Brain microvascular endothelial cell (primary cell): ENCODE measurements around the gene SSU72.
"Not testable (repeated sequence)": the region's sequence is repeated elsewhere in the genome, so short reads cannot be mapped to it uniquely, and the experiment has no call there.

ENCODE experiments used
- DNase-seq: peaks from one replicate; pipeline ENCODE4 v3.0.0-alpha.2; 2020
- H3K27ac ChIP-seq: fragments of 250-450 bp; sonication (Bioruptor Pico); 2 replicates; pipeline ENCODE4 v1.5.1; 2020; ENCODE audit warnings: mild to moderate bottlenecking, moderate library complexity
- H3K27me3 ChIP-seq: fragments of 250-450 bp; sonication (Bioruptor Pico); replicated peaks from 2 replicates; pipeline ENCODE4 v1.5.1; 2020; ENCODE audit warnings: mild to moderate bottlenecking
- H3K36me3 ChIP-seq: fragments of 250-450 bp; sonication (Bioruptor Pico); replicated peaks from 2 replicates; pipeline ENCODE4 v1.5.1; 2020; ENCODE audit warnings: mild to moderate bottlenecking
- H3K4me3 ChIP-seq: 2 replicates; pipeline ENCODE4 v1.5.1; 2011; ENCODE audit warnings: low read depth, mild to moderate bottlenecking, control low read depth, low read length, moderate library complexity
- in situ Hi-C: cut with HindIII; loops from 2 replicates; pipeline ENCODE4 v1.10.0; 2017; ENCODE audit warnings: low sequenced_read_pairs, low pct_ligation_motif_present
- TF ChIP-seq, protein P1 (sequence below): IDR thresholded peaks from 2 replicates; pipeline ENCODE4 v1.5.1; 2011; ENCODE audit warnings: low read depth, mild to moderate bottlenecking, moderate library complexity, low read length, control low read depth, inconsistent platforms; ENCODE audit errors: missing control alignments

Gene SSU72

DNA sequence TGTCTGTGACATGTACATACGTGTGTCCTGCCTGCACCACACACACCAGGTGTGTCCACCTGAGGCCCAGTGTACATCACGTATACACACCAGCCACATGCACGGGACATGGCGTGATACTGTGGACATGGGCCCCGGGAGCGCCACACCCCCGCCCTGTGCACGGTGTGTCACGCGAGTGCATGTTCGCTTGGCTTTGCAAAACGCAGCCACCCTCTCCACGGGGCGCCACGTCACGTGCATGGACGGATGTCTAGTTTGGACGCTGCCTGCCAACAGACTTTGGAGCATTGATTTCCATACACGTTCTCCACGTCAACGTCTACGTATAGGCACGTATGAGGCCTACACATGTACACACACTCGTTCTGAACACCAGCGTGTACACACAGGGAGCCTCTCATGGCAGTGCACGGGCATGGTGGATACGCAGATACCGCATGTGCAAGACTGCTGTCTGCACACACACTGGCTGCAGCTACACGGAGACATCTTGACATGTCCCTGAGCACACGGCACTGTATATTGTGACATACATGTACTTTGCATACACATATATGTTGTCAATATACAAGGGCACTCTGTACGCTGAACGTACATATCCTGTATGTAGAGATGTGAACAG, 36.9 kb downstream of the SSU72 start:
- Histone ChIP-seq H3K4me3 (no peak overlapping the region), H3K36me3 (peaks cover 20% of the 10 kb centered on the region), H3K27me3 (no peaks in the 10 kb centered on the region), H3K27ac (no peak overlapping the region)
- no peak for DNase-seq
- in situ Hi-C loops, result no loop called here
- TF ChIP-seq, protein P1, sequence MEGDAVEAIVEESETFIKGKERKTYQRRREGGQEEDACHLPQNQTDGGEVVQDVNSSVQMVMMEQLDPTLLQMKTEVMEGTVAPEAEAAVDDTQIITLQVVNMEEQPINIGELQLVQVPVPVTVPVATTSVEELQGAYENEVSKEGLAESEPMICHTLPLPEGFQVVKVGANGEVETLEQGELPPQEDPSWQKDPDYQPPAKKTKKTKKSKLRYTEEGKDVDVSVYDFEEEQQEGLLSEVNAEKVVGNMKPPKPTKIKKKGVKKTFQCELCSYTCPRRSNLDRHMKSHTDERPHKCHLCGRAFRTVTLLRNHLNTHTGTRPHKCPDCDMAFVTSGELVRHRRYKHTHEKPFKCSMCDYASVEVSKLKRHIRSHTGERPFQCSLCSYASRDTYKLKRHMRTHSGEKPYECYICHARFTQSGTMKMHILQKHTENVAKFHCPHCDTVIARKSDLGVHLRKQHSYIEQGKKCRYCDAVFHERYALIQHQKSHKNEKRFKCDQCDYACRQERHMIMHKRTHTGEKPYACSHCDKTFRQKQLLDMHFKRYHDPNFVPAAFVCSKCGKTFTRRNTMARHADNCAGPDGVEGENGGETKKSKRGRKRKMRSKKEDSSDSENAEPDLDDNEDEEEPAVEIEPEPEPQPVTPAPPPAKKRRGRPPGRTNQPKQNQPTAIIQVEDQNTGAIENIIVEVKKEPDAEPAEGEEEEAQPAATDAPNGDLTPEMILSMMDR, result no peak

DNA sequence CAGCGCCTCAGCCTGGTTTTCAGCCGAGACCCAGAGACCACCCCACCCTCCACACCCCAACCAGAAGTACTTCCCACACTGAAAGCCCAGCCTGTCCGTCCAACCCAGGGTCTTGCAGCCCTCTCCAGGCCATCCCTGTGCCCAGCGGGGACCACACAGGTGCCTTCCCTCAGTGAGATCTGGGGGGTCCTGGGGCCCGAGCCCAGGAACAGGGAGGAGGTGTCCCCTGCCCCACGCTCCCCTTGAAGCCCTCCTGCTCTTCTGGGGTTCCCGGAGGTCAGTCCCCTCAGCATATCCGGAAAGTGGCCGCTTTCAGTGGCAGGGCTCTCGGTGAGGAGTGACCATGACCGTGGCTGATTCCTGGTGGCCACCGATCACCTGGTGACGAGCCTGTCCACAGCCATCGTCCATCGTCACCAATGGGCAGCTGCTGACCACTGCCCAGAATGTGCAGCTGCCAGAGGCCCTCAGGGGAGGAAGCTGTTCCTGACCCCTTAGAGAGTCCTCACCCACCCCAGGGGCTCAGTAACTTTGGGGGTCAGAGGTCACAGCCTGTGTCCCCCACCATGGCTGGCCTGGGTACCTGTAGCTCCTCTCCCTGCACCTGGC, 37.6 kb downstream of the SSU72 start:
- in situ Hi-C loops, result no loop called here
- no peaks in the 10 kb centered on the region for H3K27me3 ChIP-seq
- TF ChIP-seq, protein P1, result no peak
- no peak overlapping the region for H3K27ac ChIP-seq
- DNase-seq, result no peak
- no peak overlapping the region for H3K4me3 ChIP-seq
- peaks cover 17% of the 10 kb centered on the region for H3K36me3 ChIP-seq

DNA sequence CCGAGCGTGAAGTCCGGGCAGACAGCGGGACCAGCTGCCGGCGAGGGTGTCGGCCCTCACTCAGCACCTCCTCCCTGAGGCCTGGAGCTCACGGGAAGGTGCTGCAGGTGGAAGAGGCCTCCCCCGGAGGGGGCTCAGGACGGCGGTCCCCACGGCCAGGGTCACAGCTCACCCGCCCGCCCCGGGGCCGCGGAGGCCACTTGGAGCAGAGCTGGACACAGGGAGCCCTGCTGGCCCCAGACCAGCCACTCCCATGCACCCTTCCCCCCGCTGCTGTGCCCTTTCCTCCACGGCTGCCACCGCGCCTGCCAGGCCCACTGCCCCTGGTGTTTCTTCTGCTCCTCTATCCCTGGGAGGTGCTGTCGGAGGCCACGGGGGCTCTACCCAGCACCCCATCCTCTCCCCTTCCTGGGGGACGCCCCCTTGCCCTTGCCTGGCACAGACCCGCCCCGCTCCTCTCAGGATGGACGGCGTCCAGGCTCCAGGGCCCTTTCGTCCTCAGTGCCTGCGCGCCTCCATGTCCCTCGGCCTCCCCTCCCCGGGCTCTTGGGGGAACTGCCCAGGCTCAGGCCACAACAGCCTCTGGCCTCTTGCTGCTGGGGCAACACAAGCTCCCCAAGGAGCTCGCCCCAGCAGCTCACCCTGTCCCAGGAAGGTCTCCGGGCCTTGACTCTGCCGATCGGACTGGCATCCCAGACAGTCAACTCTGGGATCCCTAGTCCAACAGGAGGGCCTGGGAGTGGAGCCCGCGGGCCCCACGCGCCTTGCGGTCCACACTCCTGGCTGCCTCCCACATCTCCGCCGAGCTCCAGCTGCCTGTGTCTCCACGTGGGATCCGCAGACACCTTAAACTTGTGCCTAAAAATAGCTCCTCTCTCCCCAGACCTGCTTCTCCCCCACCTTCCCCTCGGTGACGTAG, 38.4 kb downstream of the SSU72 start:
- no peak overlapping the region for H3K27ac ChIP-seq
- H3K27me3 ChIP-seq, result no peaks in the 10 kb centered on the region
- TF ChIP-seq, protein P1, result no peak
- peaks cover 9% of the 10 kb centered on the region for H3K36me3 ChIP-seq
- in situ Hi-C loops, result no loop called here
- H3K4me3 ChIP-seq, result no peak overlapping the region
- no peak for DNase-seq

DNA sequence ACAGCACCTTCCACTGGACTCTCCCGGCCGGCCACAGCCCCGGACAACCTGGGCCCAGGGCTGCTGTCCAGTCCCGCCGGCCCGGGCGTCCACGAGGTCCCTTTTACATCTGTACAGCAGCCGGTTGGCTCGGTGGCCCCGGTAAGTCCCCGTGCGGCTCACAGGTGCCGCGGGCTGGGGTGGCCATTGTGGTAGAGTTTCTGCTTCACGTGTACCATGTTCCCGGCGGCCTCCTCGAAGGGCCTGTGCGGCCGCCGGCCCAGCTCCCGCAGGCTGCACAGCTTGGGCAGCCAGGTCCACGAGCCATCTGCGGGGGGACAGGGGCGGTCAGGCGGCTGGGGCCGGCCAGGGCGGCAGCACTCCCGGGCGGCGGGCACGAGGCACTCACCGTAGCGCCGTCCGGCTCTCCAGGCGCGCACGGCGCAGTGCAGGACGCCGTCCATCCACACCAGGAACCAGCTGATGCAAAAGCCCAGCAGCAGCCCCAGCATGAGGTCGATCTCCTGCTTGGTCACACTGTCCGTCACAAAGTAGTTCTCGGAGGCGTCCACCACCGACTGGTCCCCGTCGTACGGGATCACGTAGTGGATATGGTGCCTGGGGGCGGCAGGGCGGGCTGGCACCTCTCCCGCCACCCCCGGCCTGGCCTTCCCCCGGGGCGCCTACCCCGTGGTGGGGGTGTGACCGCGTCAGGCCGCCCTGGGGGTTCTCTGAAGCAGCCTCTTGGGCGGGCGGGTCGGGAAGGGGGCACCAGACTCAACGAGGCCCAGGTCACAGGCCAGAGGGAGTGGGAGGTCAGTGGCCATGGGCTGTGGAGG, 39.3 kb downstream of the SSU72 start:
- Histone ChIP-seq H3K4me3 (no peak overlapping the region), H3K27me3 (no peaks in the 10 kb centered on the region), H3K27ac (no peak overlapping the region), H3K36me3 (peaks cover 14% of the 10 kb centered on the region)
- DNase-seq, result no peak
- TF ChIP-seq, protein P1, result no peak
- in situ Hi-C loops, result no loop called here

DNA sequence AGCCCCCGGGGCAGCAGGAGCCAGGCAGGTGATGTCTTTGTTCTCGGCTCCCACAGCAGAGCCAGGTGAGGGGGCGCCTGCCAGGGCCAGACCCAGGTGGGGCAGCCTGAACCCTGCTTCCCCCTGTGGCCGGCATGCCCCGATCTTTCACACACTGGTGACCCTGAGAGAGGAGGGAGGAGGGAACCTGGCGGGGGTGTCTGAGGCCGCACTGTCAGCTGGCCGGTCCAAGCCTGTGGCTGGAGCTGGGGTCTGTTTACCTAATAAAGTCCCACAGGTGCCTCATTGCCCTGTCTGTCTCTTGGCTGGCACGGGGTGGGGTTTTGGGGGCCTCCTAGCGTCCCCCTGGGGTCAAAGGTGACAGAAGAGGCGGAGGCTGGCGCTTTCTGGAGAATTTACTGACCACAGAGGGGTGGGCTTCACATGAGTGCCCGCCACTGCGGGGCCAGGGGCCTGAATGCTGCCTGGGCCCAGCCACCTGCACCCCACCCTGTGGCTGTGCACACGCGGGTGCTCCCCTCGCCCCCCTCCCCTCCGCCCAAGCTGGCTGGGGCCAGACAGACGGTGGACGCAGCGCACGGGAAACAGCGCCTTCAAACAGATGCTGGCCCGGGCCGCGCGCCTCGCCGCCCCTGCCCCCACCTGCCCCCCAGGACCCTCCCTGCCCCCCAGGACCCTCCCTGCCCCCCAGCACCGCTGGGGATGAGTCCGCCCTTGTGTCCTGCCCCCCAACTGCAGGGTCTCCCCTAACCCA, 40.1 kb downstream of the SSU72 start:
- no peak overlapping the region for H3K4me3 ChIP-seq
- no peak overlapping the region for H3K27ac ChIP-seq
- TF ChIP-seq, protein P1, result no peak
- no peak for DNase-seq
- H3K27me3 ChIP-seq, result no peaks in the 10 kb centered on the region
- H3K36me3 ChIP-seq, result peaks cover 18% of the 10 kb centered on the region
- in situ Hi-C loops, result no loop called here

DNA sequence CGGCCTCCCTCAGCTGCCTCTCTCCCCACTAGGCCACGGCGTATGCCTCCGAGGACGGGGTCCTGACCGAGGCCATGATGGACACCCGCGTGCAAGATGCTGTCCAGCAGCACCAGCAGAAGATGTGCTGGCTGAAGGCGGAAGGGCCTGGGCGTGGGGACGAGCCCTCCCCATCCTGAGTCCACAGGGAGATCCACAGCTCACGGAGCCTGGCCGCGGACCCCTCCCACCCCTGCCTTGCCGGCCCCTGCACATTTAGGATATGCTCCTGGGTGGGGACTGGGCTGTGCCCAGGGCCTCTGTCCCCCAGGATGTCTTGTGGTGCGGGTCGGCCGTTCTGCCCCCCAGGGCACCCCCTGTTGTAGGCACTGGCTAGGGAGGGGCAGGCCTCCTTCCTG, 40.8 kb downstream of the SSU72 start:
- H3K36me3 ChIP-seq, result peaks cover 25% of the 10 kb centered on the region
- H3K27me3 ChIP-seq, H3K4me3 ChIP-seq, in situ Hi-C loops, H3K27ac ChIP-seq, DNase-seq: not testable (repeated sequence)

DNA sequence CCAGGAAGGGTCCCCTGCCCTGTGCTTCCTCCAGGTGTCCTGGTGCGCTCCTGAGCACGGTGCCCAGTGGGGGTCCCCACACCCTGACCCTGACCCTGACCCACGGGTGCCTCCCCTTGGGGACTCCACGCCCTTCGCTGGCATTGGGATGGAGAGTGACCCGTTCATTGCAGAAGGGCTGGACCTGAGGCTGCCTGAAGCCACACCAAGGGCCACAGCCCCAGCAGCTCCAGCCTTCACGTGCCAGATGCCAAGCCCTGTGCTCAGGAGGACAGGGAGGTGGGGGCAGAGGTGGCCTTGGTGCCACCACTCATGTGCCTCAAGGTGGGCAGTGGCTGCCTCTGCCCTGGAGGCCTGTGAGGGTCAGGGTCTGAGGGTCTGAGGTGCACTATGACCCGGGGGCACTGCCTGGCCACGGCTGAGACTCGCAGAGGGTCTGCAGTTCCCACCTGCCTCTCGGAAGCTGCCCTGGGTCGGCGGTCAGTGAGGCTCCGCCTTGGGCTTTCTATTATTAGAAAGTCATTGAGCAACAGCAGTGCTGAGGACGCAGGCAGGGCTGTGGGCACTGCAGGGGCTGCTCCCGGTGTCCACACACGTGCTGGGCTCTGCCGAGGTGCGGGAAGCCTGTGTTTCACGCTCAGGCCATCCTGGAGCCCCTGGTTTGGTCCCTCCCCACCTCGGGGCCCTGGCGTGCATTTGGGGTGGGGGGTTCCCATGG, 41.3 kb downstream of the SSU72 start:
- H3K4me3 ChIP-seq, H3K27me3 ChIP-seq, H3K27ac ChIP-seq, in situ Hi-C loops, DNase-seq: not testable (repeated sequence)
- H3K36me3 ChIP-seq, result peaks cover 29% of the 10 kb centered on the region
